H1 (cell line): ENCODE data around the gene NDUFS7. TPM values are rescaled to one million over a fixed set of nuclear protein-coding genes. Genes with fewer than 3 reads are reported as not detected.

Source experiments
- CTCF ChIA-PET: fragments of 300-600 bp; sonication (Branson Sonifier 250); formaldehyde crosslinking; loops from one replicate; lab custom pipeline; 2021; ENCODE audit not compliant: partially characterized antibody; lab: Charles Lee
- POLR2A ChIA-PET: fragments of 300-600 bp; sonication (Branson Sonifier 250); formaldehyde crosslinking; loops from one replicate; lab custom pipeline; 2021; ENCODE audit warnings: inconsistent platforms; ENCODE audit not compliant: partially characterized antibody; lab: Charles Lee
- DNase-seq, 2 experiments: peaks; one replicate each; pipeline versions ENCODE4 v3.0.0 to v3.0.0-alpha.2; 2010 to 2022; ENCODE audit warnings: low spot score in 2 of 2, low read depth in 1 of 2, mixed read lengths in 1 of 2
- FAIRE-seq: peaks from 2 replicates; lab custom pipeline; 2011; peaks lifted over from hg19 to GRCh38; lab: Jason Lieb, UNC
- H2AFZ ChIP-seq: 2 replicates; pipeline ENCODE4 v1.8.1; 2012; ENCODE audit warnings: low read length, inconsistent platforms
- H2AK5ac ChIP-seq: 2 replicates; pipeline ENCODE4 v1.6.1; 2013; ENCODE audit warnings: low read depth, low read length
- H2BK120ac ChIP-seq: replicated peaks from 2 replicates; pipeline ENCODE3; 2013; ENCODE audit warnings: low read depth, low read length, inconsistent platforms
- H2BK12ac ChIP-seq: 2 replicates; pipeline ENCODE4 v1.6.1; 2013; ENCODE audit warnings: low read depth, low read length
- H2BK15ac ChIP-seq: 2 replicates; pipeline ENCODE4 v1.6.1; 2013; ENCODE audit warnings: low read length
- H2BK20ac ChIP-seq: 2 replicates; pipeline ENCODE4 v1.6.1; 2013; ENCODE audit warnings: low read length
- H2BK5ac ChIP-seq: 2 replicates; pipeline ENCODE4 v1.6.1; 2013; ENCODE audit warnings: low read depth, low read length
- H3K14ac ChIP-seq: 2 replicates; pipeline ENCODE4 v1.6.1; 2013; ENCODE audit warnings: inconsistent platforms; ENCODE audit not compliant: insufficient read length
- H3K18ac ChIP-seq: 2 replicates; pipeline ENCODE4 v1.6.1; 2013; ENCODE audit warnings: low read length; ENCODE audit errors: extremely low read depth
- H3K23ac ChIP-seq: 2 replicates; pipeline ENCODE4 v1.6.1; 2013; ENCODE audit warnings: inconsistent platforms; ENCODE audit not compliant: insufficient read length
- H3K23me2 ChIP-seq: 2 replicates; pipeline ENCODE4 v1.6.1; 2013; ENCODE audit warnings: low read depth, low read length
- H3K27ac ChIP-seq: 2 replicates; pipeline ENCODE4 v1.6.1; 2011; ENCODE audit warnings: low read depth, low read length, inconsistent platforms
- H3K27me3 ChIP-seq, 4 experiments: replicated peaks in 1 of 4; 1 replicate in 1 of 4; 2 replicates in 3 of 4; pipeline versions ENCODE4 v1.6.1 to v1.8.1; 2011 to 2013; ENCODE audit warnings: low read length in 3 of 4, mild to moderate bottlenecking in 3 of 4, inconsistent platforms in 2 of 4, mixed read lengths in 2 of 4, moderate library complexity in 1 of 4; ENCODE audit not compliant: control insufficient read depth in 3 of 4, insufficient read depth in 3 of 4; ENCODE audit errors: extremely low read depth in 1 of 4
- H3K36me3 ChIP-seq, 4 experiments: 2 replicates each; pipeline versions ENCODE4 v1.6.1 to v1.8.1; 2011 to 2013; ENCODE audit warnings: mild to moderate bottlenecking in 4 of 4, low read length in 3 of 4, moderate library complexity in 2 of 4, control low read depth in 1 of 4, inconsistent platforms in 1 of 4; ENCODE audit not compliant: insufficient read depth in 4 of 4, control insufficient read depth in 2 of 4
- H3K4ac ChIP-seq: replicated peaks from 2 replicates; pipeline ENCODE3; 2013; ENCODE audit warnings: low read length, low read depth, mixed read lengths, inconsistent platforms; ENCODE audit not compliant: insufficient read length
- H3K4me1 ChIP-seq, 4 experiments: replicated peaks in 1 of 4; 1 replicate in 1 of 4; 2 replicates in 3 of 4; pipeline versions ENCODE4 v1.6.1 to v1.8.1; 2011 to 2013; ENCODE audit warnings: low read length in 3 of 4, inconsistent platforms in 2 of 4, mixed read lengths in 1 of 4; ENCODE audit not compliant: insufficient read depth in 4 of 4, control insufficient read depth in 3 of 4
- H3K4me2 ChIP-seq, 2 experiments: 2 replicates each; pipeline versions ENCODE4 v1.6.1 to v1.8.1; 2011 to 2013; ENCODE audit warnings: low read depth in 2 of 2, low read length in 2 of 2, control low read depth in 1 of 2, inconsistent platforms in 1 of 2, mild to moderate bottlenecking in 1 of 2; ENCODE audit not compliant: insufficient read depth in 1 of 2
- H3K4me3 ChIP-seq, 4 experiments: fragments of 200-600, 300-600 bp in 1 of 4; sonication (generic), shearing (Covaris generic), sonication (Bioruptor Twin) in 1 of 4; 2 replicates each; pipeline versions ENCODE4 v1.5.1 to v1.8.1; 2011 to 2016; ENCODE audit warnings: low read length in 4 of 4, low read depth in 3 of 4, control low read depth in 2 of 4, inconsistent platforms in 2 of 4, mild to moderate bottlenecking in 2 of 4, mixed read lengths in 1 of 4, moderate library complexity in 1 of 4; ENCODE audit not compliant: insufficient read depth in 2 of 4; ENCODE audit errors: extremely low read depth in 1 of 4
- H3K56ac ChIP-seq: replicated peaks from 2 replicates; pipeline ENCODE3; 2013; ENCODE audit warnings: low read depth, mild to moderate bottlenecking, mixed read lengths, low read length, inconsistent platforms; ENCODE audit not compliant: insufficient read length
- H3K79me1 ChIP-seq: 2 replicates; pipeline ENCODE4 v1.6.1; 2013; ENCODE audit warnings: low read depth, low read length, control low read depth
- H3K79me2 ChIP-seq, 2 experiments: 2 replicates each; pipeline versions ENCODE4 v1.6.1 to v1.8.1; 2012 to 2013; ENCODE audit warnings: low read length in 2 of 2, mild to moderate bottlenecking in 2 of 2, inconsistent platforms in 1 of 2; ENCODE audit not compliant: insufficient read depth in 2 of 2, control insufficient read depth in 1 of 2
- H3K9ac ChIP-seq, 4 experiments: replicated peaks in 1 of 4; 1 replicate in 1 of 4; 2 replicates in 3 of 4; pipeline versions ENCODE4 v1.6.1 to v1.8.1; 2011 to 2013; ENCODE audit warnings: low read depth in 3 of 4, low read length in 3 of 4, control low read depth in 2 of 4, mild to moderate bottlenecking in 2 of 4, moderate library complexity in 2 of 4, inconsistent platforms in 1 of 4; ENCODE audit errors: extremely low read depth in 1 of 4
- H3K9me3 ChIP-seq, 2 experiments: 2 replicates each; pipeline versions ENCODE4 v1.6.1 to v1.8.1; 2012 to 2013; ENCODE audit warnings: mild to moderate bottlenecking in 2 of 2, moderate library complexity in 2 of 2, control low read depth in 1 of 2, inconsistent platforms in 1 of 2, low read depth in 1 of 2, low read length in 1 of 2, mixed read lengths in 1 of 2; ENCODE audit not compliant: insufficient read depth in 2 of 2
- H4K20me1 ChIP-seq, 2 experiments: replicated peaks in 1 of 2; 2 replicates each; pipeline versions ENCODE3 to v1.8.1; 2011 to 2013; ENCODE audit warnings: inconsistent platforms in 2 of 2, low read length in 2 of 2, mild to moderate bottlenecking in 1 of 2; ENCODE audit not compliant: insufficient read depth in 2 of 2, control insufficient read depth in 1 of 2
- H4K5ac ChIP-seq: 2 replicates; pipeline ENCODE4 v1.6.1; 2013; ENCODE audit warnings: low read length, low read depth, mixed read lengths, inconsistent platforms; ENCODE audit not compliant: insufficient read length
- H4K8ac ChIP-seq: 2 replicates; pipeline ENCODE4 v1.8.0; 2013; ENCODE audit warnings: mild to moderate bottlenecking, moderate library complexity, low read length, inconsistent platforms; ENCODE audit not compliant: insufficient read depth; ENCODE audit errors: extremely low read depth
- H4K91ac ChIP-seq: replicated peaks from 2 replicates; pipeline ENCODE3; 2013; ENCODE audit warnings: low read length, mixed read lengths, inconsistent platforms; ENCODE audit not compliant: insufficient read length
- ASH2L ChIP-seq: fragments of 200-600, 300-600 bp; sonication (generic); IDR thresholded peaks from one replicate; pipeline ENCODE4 v1.7.1; 2017; ENCODE audit warnings: low read length
- BRCA1 ChIP-seq: IDR thresholded peaks from 2 replicates; pipeline ENCODE4 v1.6.1; 2012; ENCODE audit warnings: low read depth, low read length, improper control_type of control experiment
- KDM4A ChIP-seq: IDR thresholded peaks from one replicate; pipeline ENCODE4 v1.7.1; 2012; ENCODE audit warnings: low read depth, mild to moderate bottlenecking, moderate library complexity, low read length, inconsistent platforms; ENCODE audit not compliant: severe bottlenecking
- PHF8 ChIP-seq: fragments of 200-600 bp; sonication (generic); conservative IDR thresholded peaks from 2 replicates; pipeline ENCODE4 v1.7.1; 2012; ENCODE audit warnings: low read depth, mild to moderate bottlenecking, inconsistent platforms, low read length, moderate library complexity
- RFX5 ChIP-seq: IDR thresholded peaks from 2 replicates; pipeline ENCODE4 v1.6.1; 2011; ENCODE audit warnings: low read depth, low read length, improper control_type of control experiment, borderline replicate concordance
- WGBS, 2 experiments: shearing (Covaris generic) in 1 of 2; methylation state at CpG; one replicate each; pipeline versions ENCODE4 v1.1.6 to v1.1.7; 2013 to 2015; ENCODE audit warnings: low lambda C conversion rate in 2 of 2, mixed read lengths in 2 of 2, inconsistent platforms in 1 of 2, low coverage in 1 of 2, missing lambda C conversion rate in 1 of 2; ENCODE audit not compliant: insufficient replicate concordance in 2 of 2, insufficient coverage in 1 of 2, insufficient read length in 1 of 2; ENCODE audit errors: extremely low coverage in 1 of 2, missing lambda C conversion rate in 1 of 2; 5-methylcytosine and 5-hydroxymethylcytosine counted together
- polyA plus RNA-seq, 7 experiments: library from polyadenylated mRNA; depleted of rRNA in 3 of 7; stranded (reverse) in 5 of 7; unstranded in 2 of 7; fragments of >200 nt in 5 of 7; fragments of 200-250 nt in 2 of 7; gene quantifications; 1 replicate in 5 of 7; 2 replicates in 1 of 7; 4 replicates in 1 of 7; pipeline versions ENCODE4 v1.2.1 to v1.2.3, GENCODE V29; 2011 to 2013; ENCODE audit warnings: missing spikeins in 2 of 7, mixed read lengths in 2 of 7
- total RNA-seq: library from RNA; stranded (reverse); fragmentation: NEBNext Ultra II Directional; extraction: Animal tissue kit (Norgen Biotek cat#: 25700); gene quantifications from 2 replicates; pipeline ENCODE4 v1.2.1, GENCODE V29; 2021
- TF ChIP-seq, protein P1 (sequence below): IDR thresholded peaks from 2 replicates; pipeline ENCODE4 v1.6.1; 2011; ENCODE audit warnings: low read depth, mild to moderate bottlenecking, low read length; ENCODE audit not compliant: insufficient read depth

NDUFS7 gene
- total and polyA plus RNA-seq, 2 of the 8 experiments (the other 6 are each of a cell fraction or from before 2014, with no cell fraction given) = 78.1 to 309 TPM

DNA sequence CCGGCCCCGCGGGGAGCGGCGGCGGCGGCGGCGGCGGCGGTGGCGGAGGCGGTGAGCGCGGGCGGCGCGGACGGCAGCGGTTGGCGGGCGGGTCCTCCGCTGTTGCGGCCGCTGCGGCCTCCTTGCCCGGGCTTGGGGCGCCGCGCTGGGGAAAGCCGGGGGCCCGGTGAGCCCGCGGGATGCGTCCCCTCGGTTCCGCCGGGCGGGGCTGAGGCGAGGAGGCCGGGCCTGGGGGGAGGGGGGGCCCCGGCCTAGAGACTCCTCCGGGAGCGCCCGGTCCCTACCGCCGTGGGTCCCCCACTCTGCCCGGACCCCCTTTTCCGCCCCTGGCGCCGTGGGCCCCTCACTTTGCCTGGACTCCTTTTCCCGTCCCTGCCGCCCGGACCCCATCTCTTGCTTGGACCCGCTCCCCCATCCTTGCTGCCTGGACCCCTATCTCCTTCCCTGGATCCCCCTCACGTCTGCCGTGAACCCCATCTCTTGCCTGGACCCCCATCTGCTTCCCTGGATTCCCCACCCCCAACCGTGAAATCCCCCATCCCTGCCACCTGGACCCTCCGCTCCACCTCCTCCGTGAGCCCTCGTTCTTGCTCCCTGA lies 28.6 kb upstream of the NDUFS7 start:
- H2BK5ac ChIP-seq = no peak overlapping the region
- no peaks in the 10 kb centered on the region for H3K9me3 ChIP-seq
- H2AK5ac ChIP-seq = 0 out of 2 replicates have a peak overlapping the region, but pooled peaks have one; percentile 13
- no peak overlapping the region for H2BK20ac ChIP-seq
- peaks cover 0 to 18% of the 10 kb centered on the region in 2 experiments; a peak in 3 of 4 replicates for H3K79me2 ChIP-seq
- peak overlapping the region; percentile 77 to 84 (median 78) for H3K4me3 ChIP-seq
- peak overlapping the region; percentile 91 to 96 for H3K4me2 ChIP-seq
- FAIRE-seq (no peak), DNase-seq (no peak)
- peak overlapping the region; percentile 50 for H3K56ac ChIP-seq
- H3K4me1 ChIP-seq = peaks cover 2 to 17% (median 11%) of the 10 kb centered on the region in 4 experiments; a peak in 5 of 7 replicates
- no peak overlapping the region for H3K4ac ChIP-seq
- no peak overlapping the region for H2BK15ac ChIP-seq
- no peak overlapping the region for H2BK120ac ChIP-seq
- peaks cover 7 to 29% (median 8%) of the 10 kb centered on the region in 4 experiments; a peak in 5 of 8 replicates for H3K36me3 ChIP-seq
- peak overlapping the region; percentile 43; the same call in 1 of the 2 replicates for H4K8ac ChIP-seq
- H3K9ac ChIP-seq = peak overlapping the region; percentile 27 to 92 (median 60); a peak in 6 of 7 replicates
- peak overlapping the region; percentile 6 for H4K5ac ChIP-seq
- 0% methylated on average over 5 of the region's 61 CpGs; no CpG with 5 or more reads in 1 of the 2 experiments for WGBS, 2 experiments
- H3K79me1 ChIP-seq = peaks cover 4% of the 10 kb centered on the region; the same call in 1 of the 2 replicates
- ChIA-PET CTCF (interaction anchor here (0.6 kb wide), 1 partner anchor 252 kb away, joined by 3 read pairs; no protein-coding TSS in a partner anchor), POLR2A (interaction anchor here (0.7 to 1.5 kb wide), 12 partner anchors 25 to 290 kb away, joined by 3 to 7 read pairs (median 4); partner anchors contain the start of genes CIRBP, FAM174C and NDUFS7)
- peak overlapping the region; percentile 27 for H4K91ac ChIP-seq
- H3K18ac ChIP-seq = peak overlapping the region; percentile 48; the same call in 1 of the 2 replicates
- no peak overlapping the region for H3K23ac ChIP-seq
- H3K23me2 ChIP-seq = peaks cover 7% of the 10 kb centered on the region; the same call in 1 of the 2 replicates
- H3K27me3 ChIP-seq = no peaks in the 10 kb centered on the region; a peak in 1 of 7 replicates
- no peak overlapping the region; the same call in 1 of the 2 replicates for H3K27ac ChIP-seq
- peaks cover 0 to 11% of the 10 kb centered on the region in 2 experiments for H4K20me1 ChIP-seq
- H2AFZ ChIP-seq = no peak overlapping the region
- no peak overlapping the region for H2BK12ac ChIP-seq
- H3K14ac ChIP-seq = no peak overlapping the region
- TF ChIP-seq ASH2L (peak; percentile 2), BRCA1 (no peak), KDM4A (peak; percentile 9), RFX5 (no peak), PHF8 (peak; percentile 51; the same call in 1 of the 2 replicates)
- TF ChIP-seq, protein P1, sequence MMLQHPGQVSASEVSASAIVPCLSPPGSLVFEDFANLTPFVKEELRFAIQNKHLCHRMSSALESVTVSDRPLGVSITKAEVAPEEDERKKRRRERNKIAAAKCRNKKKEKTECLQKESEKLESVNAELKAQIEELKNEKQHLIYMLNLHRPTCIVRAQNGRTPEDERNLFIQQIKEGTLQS = no peak
